Astrocyte of the spinal cord (primary cell): ENCODE data around the gene KMT2C.

ENCODE experiments used
- DNase-seq: peaks from one replicate; pipeline ENCODE4 v3.0.0; 2011; ENCODE audit warnings: low read depth, low spot score
- H3K4me3 ChIP-seq: 2 replicates; pipeline ENCODE4 v1.5.1; 2011; ENCODE audit warnings: low read depth, mild to moderate bottlenecking, low read length, moderate library complexity
- in situ Hi-C: cut with HindIII; loops from 2 replicates; pipeline ENCODE4 v1.10.0; 2017; ENCODE audit warnings: low sequenced_read_pairs
- TF ChIP-seq, protein P1 (sequence below): IDR thresholded peaks from 2 replicates; pipeline ENCODE4 v1.5.1; 2012; ENCODE audit warnings: low read depth, mild to moderate bottlenecking, low read length, inconsistent platforms

Gene KMT2C

DNA sequence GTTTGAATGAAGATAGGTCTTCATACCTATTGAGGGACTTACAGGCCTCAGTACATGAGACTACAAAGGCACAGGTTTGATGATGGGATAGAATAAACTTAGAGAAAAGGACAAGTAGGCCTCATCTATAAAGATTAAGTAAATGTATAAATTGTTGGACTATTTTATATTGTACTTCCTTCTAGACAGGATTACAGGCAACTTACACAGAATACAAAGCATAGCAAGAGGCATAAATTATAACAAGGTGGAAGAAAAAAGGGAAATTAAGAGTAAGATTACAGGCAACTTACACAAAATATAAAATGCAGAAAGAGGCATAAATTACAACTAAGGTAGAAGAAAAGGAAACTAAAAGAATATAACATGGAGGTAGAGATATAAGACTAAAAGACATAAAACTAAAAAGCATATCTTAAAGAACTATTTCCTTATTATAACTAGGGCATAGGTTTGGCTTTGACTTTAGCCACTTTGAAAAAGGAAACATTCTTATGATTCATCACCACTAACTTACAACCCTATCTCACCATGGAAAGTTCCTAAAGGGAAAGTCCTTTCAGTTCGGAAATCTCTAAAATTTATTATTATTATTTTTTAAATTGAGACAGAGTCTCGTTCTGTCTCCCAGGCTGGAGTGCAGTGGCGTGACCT lies 257.3 kb downstream of the KMT2C start:
- TF ChIP-seq, protein P1, sequence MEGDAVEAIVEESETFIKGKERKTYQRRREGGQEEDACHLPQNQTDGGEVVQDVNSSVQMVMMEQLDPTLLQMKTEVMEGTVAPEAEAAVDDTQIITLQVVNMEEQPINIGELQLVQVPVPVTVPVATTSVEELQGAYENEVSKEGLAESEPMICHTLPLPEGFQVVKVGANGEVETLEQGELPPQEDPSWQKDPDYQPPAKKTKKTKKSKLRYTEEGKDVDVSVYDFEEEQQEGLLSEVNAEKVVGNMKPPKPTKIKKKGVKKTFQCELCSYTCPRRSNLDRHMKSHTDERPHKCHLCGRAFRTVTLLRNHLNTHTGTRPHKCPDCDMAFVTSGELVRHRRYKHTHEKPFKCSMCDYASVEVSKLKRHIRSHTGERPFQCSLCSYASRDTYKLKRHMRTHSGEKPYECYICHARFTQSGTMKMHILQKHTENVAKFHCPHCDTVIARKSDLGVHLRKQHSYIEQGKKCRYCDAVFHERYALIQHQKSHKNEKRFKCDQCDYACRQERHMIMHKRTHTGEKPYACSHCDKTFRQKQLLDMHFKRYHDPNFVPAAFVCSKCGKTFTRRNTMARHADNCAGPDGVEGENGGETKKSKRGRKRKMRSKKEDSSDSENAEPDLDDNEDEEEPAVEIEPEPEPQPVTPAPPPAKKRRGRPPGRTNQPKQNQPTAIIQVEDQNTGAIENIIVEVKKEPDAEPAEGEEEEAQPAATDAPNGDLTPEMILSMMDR: no peak
- no peak for DNase-seq
- in situ Hi-C loops: no loop called here

DNA sequence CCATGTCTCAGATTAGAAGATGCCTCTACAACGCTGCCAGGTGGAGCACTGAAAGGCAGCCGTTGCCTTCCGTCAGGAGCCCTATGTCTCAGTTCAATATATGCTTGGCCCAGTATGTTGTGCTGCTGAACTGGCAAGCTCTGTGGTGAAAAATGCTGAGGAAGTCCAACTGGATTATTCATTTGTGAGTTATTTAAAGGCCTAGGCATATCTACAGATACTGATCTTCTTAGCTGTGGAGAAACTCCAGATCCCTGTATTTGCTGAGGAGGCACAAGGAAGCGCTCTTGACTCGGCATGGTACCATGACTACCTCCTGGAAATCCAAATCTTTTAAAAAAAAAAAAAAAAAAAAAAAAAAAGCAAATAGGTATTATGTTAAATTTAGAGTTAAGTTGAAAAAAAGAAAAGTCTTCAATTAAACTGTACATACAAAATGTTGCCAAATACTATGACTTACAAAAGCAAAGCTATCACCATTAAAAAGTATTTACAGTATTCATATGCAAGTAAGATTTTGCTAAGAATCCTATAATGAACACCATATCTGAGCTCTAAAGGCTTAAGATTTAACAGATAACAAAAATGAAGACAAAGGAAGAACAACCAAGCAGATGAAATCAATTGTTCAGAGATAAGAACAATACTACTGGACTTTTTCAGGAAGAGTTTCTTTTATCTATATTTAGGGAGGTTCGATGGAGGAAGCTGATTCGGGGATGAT lies 258.0 kb downstream of the KMT2C start:
- DNase-seq: no peak
- no peak overlapping the region for H3K4me3 ChIP-seq
- in situ Hi-C loops: no loop called here
- TF ChIP-seq, protein P1: no peak

More for the DNA sequence above, 257.3 kb downstream of the KMT2C start:
- H3K4me3 ChIP-seq: no peak overlapping the region

DNA sequence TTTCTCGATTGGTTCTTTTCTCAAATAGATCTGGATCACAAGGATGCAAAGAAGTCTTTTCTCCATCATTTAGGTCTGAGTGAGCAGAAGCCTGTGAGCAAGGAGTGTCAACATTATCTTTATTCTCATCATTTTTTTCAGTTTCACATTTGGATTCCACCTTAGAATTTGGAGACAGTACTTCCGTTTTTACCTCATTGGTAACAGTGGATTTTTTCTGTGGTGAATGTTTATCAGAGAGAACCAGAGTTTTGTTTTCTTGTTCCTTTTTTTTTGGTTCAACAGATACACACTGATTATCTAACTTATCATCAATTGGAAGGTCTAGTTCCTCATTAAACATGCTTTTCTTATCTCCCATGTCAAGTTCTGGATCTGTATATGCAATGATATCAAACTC lies 259.0 kb downstream of the KMT2C start:
- in situ Hi-C loops: no loop called here
- TF ChIP-seq, protein P1: no peak
- no peak overlapping the region for H3K4me3 ChIP-seq
- no peak for DNase-seq

DNA sequence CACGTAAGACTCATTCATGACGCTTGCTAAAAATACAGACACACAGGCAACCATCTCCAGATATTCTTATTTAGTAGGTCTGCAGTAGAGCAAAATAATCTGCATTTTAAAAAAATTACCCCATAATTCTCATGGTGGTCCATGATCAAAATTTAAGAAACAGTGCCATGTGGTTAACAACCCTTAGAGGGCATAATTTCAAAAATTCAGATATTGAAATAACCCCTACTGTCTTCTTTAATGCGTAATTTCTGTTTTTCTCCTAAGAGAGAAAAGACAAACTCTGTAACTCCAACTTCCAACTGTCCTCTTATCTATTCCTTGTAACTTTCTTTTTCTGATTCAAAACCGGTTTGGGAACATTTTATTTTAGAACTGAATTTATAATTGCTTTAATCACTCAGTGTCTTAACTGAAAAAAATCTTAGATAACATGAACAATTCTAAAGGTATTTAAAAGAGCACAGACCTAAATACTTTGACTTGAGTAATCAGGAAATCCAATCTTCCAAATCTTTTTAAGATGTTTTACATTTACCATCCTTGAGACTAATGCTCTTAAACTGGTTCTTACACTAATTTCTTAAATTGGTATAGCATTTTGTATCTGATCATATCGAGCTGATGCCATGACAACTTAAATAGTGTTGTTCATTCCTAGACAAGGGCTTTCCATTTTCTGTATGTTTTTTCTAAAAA lies 262.3 kb downstream of the KMT2C start:
- no peak for DNase-seq
- no peak overlapping the region for H3K4me3 ChIP-seq
- TF ChIP-seq, protein P1: no peak
- in situ Hi-C loops: no loop called here

DNA sequence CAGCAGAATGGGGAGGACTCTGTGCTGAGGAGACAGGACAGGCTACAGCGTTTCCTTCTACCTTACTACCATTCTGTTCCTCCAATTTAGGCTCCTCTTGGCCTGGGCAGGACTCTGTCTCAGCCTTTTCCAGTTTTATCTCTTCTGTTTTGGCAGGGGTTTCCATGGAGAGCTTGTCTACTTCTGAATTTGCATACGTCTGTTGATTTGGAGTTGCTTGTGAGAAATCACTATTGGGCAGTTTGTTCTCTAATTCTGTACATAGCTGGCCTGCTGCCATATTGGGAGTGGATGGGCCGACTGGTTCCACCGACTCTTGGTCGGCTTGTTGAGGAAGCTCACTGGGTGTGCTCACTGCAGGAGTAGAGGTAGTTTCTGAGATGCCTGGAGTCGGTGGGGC lies 273.5 kb downstream of the KMT2C start:
- in situ Hi-C loops: no loop called here
- H3K4me3 ChIP-seq: no peak overlapping the region
- TF ChIP-seq, protein P1: no peak
- DNase-seq: no peak

DNA sequence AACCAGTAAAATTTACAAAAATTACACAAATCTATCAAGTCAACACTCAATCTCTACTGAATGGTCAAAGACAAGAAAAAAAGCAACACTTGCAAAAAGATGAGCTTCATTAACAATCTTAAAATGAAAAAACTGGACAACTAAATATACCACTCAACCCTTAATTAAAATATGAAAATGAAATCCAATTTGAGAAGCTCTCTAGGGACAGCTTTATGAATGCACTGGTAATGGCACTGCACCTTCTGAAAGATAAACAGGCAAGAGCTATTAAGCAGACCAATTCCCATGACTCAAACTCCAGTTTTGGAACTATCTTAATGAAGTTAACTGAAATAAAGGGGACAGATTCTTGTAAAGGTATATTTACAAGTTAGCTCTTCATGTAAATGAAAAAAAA lies 274.6 kb downstream of the KMT2C start:
- in situ Hi-C loops: no loop called here
- no peak for DNase-seq
- TF ChIP-seq, protein P1: no peak
- no peak overlapping the region for H3K4me3 ChIP-seq
